NCI-H187 treated with DMSO at 0.1 percent for 48 hours (cell line): ENCODE measurements around the gene SLC16A6.
"Not testable (repeated sequence)": the region's sequence is repeated elsewhere in the genome, so short reads cannot be mapped to it uniquely, and the experiment has no call there.

Experiments used
- DNase-seq: peaks from one replicate; lab custom pipeline; 2025; lab: John Stamatoyannopoulos, UW

SLC16A6 gene

DNA sequence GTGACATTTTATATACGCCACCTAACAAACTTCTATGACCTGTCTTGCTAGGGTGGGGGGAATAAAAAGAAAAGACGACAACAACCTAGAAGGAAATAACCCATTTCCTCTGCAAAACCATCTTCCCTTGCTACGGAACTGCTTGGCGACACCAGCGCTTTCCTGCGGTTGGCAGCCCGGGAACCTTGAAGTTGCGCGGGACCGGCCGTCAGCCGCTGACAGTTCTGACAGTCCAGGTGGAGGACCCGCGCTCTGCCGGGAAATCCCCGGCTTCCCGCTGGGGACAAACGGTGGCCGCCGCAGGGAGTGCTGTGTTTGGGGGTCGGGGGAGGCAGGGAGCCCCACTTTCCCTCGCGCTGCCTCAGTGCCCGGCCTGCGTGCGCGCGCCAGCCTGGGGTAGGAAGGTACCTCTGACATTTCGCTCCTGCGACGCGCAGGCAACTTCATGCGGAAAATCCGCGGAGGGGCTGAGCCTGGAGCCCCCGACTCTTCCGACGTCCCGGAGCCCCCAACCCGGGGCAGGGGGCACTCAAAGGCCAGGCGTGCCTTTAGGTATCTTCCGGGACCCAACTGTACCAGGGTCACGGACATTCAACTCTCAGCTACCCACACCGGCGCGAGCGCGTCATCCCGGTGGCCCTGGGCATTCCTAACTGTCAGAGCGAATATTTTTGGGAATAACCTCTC, 516 bp downstream of the SLC16A6 start:
- DNase-seq = no peak

DNA sequence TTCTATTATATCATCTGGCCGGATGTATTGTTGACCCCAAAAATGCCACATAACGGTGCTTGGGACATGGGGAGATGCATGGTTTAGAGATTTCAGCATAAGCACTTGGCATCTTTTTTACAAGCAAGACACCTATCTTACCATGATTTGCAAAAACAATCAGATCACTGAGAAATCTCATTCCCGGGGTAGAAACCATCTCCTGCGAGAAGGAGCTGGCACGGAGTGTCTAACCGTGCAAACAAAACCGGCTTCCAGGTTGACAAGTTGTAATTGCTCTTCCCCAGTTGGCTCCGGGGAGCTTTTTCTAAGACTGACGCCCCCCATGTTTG, 1.0 kb downstream of the SLC16A6 start:
- DNase-seq = no peak

DNA sequence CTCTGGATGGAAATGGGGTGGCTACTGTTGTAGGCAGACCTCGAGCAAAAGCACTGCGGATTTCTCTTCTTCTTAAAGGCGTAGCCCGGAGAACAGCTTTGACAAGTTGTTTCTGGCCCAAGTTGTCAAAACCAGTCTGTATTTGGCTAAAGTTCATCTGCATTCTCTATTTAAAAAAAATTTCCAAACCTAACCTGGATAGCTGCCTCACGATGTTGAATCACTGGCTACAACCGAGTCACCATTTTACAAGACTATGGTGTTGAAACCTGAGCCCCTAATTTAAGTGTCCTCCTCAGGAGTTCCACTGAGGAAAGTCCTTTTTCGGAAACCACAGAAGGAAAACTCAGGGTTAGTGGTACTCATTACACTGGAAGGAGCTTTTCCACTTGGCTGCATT, 1.5 kb downstream of the SLC16A6 start:
- DNase-seq = no peak

DNA sequence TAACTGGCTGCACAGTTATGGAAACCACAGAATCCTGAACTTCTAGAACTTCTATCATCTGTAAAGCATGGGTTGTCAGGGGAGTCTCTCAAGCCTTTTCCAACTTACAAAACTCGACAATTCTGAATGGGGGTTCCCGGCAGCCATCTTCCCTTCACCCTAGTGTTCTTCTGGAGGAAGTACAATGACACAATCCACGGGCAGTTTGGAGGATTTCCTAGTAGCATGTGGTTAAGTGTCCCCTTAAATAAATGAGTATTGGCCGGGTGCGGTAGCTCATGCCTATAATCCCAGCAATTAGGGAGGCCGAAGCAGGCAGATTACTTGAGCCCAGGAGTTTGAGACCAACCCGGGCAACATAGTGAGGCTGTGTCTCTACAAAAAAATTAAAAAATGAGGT, 2.1 kb downstream of the SLC16A6 start:
- DNase-seq = no peak

DNA sequence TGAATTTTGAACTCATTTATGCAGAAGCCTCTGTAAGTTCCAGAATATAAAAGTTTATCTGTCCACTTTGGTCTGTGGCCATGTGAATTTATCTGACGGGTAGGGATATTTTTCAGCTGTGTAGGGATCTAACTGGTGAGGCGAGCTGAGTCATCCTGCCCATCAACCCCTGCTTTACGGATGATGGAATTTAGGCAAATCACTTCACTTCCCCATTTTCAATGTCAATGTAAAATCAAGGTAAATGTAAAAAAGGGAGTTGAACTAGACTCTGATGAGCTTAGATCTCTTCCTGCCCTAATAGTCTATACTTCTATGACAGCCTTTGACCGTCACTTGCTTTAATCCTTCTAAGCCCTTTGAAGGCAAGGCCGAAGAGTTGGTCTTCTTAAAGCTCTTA, 2.6 kb downstream of the SLC16A6 start:
- DNase-seq = no peak

DNA sequence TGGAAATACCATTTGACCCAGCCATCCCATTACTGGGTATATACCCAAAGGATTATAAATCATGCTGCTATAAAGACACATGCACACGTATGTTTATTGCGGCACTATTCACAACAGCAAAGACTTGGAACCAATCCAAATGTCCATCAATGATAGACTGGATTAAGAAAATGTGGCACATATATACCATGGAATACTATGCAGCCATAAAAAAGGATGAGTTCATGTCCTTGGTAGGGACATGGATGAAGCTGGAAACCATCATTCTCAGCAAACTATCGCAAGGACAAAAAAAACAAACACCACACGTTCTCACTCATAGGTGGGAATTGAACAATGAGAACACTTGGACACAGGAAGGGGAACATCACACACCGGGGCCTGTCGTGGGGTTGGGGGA, 9.0 kb downstream of the SLC16A6 start:
- DNase-seq = not testable (repeated sequence)

DNA sequence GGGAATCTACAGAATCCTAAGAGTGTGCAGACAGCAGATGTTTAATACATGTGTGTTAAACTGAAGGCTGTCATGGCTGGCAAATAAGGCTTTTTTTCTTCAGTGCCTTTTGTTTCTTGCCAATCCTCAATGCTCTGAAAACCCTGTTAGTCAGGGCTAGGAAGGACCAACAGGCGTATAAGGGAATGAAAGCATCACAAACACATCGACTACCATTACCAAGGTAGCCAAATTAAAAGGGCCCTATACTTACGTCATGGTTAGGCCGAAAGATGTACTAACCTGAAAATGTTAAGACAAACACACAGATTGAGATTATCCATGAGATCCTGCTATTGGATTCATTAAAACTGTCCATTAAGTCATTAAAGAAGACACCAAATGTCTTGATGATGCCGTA, 13.1 kb downstream of the SLC16A6 start:
- DNase-seq = no peak

DNA sequence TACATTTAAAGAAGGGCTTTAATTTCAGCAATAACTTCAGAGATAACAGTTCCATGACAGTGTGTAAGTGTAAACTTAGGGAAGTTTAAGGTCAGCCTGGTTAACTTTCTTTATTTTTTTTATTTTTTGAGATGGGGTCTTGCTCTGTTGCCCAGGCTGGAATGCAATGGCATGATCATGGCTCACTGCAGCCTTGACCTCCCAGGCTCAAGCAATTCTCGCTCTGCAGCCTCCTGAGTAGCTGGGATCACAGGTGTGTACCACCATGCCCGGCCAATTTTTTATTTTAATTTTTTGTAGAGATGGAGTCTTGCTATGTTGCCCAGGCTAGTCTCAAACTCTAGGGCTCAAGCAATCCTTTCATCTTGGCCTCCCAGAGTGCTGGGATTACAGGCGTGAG, 14.6 kb downstream of the SLC16A6 start:
- DNase-seq = not testable (repeated sequence)

DNA sequence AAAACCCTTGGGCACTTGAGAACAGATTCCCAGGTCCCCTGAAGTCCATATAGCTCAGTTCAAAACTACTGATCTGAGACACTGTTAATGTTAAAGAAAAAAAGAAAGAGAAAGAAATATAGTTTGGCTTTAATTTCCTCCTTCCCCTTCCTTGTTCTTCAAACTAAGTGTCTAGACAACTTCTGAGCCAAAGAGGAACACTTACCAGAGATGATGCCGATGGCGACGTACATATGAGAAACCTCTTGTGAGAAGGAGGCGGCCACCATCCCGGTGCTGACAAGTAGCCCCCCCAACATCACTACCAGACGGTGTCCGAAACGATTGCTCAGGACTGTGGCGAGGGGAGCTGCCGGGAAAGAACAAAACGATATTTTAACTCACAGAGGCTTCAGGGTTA, 17.2 kb downstream of the SLC16A6 start:
- DNase-seq = no peak

DNA sequence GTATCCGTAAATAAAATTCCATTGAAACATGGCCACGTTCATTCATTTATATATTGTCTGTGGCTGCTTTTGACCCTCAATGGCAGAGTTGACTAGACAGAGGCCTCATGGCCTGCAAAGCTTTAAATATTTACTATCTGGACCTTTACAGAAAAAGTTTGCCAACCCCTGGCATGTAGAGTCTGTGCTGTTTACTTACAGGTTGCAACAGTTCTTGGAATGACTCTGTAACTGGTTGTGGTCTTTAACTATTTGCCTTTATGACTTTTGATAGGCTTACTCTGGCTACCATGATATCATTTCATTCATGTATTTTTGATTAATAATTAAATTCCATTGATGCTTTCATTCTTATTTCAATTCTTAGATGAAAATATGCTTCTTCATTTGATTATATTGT, 25.1 kb downstream of the SLC16A6 start:
- DNase-seq = not testable (repeated sequence)

DNA sequence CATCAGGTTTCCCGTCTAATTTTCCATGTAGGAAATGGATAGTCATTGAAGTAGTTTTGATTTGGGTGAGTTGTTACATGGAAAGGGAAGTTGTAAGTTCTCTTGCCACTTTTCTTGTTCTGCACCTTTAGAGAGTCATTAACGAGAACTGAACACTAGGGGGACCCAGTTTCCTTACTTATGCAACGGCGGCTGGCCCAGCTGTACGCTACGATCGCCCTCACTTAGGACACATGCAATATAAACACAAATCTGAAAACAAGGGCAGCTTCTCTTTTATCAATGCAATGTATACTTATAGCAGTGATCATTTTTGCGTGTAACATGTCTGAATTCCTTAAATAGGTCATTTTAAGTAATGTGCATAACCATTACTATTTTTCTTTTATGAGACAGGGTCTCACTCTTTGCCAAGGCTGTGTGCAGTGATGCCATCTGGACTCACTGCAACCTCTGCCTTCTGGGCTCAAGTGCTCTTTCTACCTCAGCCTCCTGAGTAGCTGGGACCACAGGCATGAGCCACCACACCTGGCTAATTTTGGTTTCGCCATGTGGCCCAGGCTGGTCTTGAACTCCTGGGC, 27.7 kb downstream of the SLC16A6 start:
- not testable (repeated sequence) for DNase-seq

DNA sequence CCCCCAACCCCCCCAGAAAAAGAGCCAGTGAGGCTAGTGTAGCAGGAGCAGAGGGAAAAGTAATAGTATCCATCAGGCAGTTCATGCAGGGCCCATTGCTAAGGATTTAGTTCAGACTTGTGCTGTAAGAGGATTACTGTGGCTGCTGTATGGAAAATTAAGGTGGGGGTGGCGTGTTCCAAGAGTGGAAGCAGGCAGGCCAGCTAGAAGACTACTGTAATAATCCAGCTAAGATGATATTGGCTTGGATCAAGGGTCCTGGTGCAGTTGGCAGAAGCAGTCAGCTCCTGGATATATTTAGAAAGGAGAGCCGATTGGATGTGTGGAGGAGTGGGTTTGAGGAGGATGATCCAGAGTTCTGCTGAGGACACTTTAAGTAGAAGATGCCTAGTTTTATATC, 28.5 kb downstream of the SLC16A6 start:
- not testable (repeated sequence) for DNase-seq

DNA sequence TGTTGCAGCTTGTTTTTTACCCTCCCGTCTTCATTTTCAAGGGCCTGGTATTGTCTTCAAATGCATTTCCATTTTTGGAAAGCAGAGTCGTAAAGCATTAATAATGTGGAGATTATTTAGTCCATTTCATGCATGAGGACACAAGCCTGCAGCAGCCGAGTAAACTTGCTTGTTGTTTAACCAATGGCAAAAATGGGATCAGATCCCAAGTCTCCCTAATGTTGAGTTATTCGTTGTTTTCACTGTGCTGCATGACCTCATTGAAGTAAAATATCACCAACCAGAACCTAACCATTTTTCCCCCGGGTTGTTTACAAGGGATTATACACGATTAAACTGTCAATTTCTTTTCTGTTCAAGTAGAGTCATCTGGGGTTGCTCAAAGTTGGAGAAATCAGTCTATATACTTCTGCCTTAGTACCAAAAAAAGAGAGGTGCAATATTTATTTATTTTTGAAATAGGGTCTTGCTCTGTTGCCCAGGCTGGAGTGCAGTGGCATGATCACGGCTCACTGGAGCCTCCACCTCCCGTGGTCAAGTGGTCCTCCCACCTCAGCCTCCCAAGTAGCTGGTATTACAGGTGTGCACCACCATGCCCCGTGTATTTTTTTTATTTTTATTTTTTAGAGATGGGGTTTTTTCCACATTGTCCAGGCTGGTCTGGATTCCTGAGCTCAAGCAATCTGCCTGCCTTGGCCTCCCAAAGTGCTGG, 30.7 kb downstream of the SLC16A6 start:
- no peak for DNase-seq

DNA sequence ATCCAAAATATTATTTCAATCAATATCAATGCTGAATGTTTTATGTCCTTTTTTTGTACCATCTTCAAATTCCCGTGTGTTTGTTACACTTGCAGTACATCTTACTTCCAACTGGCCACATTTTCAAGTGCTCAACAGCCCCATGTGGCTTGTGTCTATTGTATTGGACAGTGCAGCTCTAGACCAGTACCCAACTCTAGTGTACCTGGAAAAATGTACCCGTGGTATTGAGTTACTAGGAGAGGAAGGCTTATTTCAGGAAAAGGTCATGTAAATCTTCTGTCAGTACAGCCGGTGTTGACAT, 31.3 kb downstream of the SLC16A6 start:
- DNase-seq = not testable (repeated sequence)

DNA sequence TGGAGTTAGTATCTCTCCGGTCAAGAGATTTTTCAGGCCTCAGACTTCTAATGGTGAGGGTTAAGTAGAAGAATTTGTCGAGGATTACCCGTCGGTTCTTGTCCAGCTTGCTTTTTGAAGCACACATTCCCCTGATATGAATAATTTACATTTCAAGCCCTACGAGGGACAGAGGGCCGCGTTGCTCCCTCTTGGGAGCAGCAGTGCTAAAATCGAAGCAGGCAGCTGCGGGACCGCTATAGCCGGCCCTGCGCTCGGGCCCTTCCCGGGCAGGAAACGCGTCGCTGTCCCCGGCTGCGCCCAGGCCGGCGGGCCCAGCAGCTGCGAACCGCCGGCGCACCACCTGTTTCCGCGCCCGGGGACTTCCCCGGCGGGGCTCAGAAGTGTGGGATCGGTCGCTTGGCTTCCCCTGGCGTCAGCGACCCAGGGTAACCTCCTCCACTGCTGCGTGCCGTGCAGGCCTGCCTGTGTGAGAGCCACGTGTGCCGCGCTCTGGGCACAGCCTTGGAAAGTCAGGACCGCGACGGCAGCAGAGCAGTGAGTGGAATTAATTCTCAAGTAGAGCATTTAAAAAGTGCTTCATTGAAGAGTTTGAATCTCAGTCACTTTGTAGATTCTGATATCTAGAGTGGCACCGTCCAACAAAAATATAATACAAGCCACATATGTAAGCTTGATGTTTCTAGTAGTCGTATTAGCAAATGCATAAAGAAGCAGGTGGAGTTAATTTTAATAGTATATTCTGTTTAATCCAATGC, 31.9 kb downstream of the SLC16A6 start:
- DNase-seq = not testable (repeated sequence)

DNA sequence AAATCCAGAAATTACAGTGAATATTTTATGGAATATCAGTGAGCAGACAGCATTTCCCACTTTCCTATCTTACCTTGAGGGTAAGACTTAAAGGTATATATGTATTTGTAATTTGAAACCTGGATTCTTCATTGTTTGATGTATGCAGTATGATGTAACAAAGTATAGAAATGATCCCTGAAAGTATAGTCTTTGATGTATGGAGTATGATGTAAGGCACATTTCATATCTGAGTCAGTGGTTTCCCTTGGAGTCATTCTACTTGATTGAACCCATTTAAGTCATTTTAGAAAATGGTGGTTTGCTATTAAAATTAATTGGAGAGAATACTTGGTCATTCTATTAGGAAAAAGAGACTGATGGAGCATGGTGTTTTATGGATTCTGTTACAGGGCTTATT, 33.0 kb downstream of the SLC16A6 start:
- DNase-seq = no peak

DNA sequence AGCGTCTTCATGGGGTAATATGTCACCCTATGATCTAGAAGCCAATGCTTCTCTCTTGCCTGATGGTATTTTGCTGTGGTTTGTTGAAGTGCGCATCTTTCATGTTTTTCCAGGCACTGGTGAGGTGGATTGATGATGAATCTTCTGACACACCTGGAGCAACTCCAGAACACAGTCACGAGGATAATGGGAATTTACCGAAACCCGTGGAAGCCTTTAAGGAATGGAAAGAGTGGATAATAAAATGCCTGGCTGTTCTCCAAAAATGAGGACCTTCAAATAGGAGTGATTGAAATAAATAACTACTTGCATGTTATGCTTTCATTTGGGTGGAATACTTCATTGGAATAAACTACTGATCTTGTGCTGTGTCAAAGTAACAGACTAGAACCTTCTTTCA, 34.2 kb downstream of the SLC16A6 start:
- not testable (repeated sequence) for DNase-seq

DNA sequence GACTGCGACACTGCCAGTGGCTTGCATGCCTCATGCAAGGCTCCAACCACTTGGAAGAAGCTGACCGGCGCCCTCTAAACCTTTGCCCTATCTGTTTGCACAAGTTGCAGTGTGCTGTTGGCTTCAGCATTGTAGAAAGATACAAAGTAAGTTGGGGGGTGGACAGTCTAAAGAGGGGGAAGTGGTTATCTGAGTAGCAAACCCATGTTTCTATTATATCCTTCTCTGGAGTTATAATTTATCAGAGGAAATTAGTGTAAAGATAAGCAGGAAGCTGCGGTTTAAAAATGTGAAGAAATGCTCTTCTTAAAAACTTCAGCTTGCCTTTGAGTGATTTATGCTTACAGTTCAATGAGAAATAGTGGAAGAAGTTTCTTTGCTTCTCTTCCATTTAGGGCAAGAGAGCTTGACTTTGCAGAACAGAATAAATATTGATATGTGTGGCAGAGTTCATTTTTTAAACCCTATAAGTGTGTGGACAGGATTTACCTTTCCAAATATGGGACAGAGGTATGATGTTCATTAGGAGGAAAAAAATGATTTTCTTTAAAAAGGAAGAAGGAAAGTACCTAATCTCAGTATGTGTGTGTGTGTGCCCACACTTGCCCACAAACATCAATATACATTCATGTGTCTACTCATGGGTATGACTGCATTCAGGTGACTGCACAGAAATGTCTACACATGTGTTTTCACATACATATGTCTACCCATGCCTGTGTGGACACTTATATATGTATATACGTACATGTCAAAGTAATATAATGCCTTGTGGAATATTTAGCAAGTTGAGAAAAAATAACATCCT, 35.0 kb downstream of the SLC16A6 start:
- no peak for DNase-seq

DNA sequence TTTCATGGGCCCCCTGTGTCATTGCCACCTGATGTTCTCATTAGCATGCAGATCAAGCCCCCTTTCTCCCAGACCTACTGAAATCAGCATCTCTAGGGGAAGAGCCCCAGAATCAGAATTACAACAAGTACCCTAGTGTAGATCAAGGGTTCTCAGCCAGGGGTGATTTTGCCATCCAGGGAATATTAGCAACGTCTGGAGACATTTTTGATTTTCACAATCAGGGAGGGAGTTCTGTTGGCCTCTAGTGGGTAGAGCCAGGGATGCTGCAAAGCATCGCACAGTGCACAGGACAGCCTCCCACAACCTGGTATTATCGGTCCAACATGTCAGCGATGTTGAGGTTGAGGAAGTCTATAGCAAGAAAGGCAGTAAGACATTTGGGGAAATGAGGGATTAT, 35.8 kb downstream of the SLC16A6 start:
- DNase-seq = no peak

DNA sequence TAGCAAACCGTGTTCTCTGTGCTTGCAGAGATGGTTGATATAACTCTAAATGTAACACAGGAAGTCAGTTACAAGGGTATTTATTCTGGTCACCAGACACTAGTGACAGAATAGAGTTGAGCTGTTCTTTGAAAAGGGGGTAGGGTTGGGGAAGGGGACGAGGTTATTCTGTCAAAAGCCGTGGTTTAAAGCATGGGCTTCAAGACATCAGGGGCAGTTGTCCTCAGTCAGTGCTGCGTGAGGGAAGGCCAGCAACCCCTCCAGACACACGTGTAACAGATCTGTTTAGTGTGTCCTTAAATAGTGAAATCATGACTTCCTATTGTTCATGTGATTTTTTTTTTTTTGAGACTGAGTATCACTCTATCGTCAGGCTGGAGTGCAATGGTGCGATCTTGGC, 37.5 kb downstream of the SLC16A6 start:
- DNase-seq = not testable (repeated sequence)

DNA sequence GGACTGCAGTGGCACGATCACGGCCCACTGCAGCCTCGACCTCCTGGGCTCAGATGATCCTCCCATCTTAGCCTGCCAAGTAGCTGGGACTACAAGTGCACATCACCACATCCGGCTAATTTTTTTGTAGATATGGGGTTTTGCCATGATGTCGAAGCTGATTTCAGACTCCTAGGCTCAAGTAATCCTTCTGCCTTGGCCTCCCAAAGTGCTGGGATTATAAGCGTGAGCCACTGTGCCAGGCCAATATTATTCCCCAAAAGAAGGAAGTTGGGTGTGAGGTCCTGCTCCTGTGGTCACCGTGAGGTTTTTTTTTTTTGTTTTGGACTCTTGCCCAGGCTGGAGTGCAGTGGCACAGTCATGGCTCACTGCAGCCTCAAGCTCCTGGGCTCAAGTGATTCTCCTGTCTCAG, 41.6 kb downstream of the SLC16A6 start:
- no peak for DNase-seq

DNA sequence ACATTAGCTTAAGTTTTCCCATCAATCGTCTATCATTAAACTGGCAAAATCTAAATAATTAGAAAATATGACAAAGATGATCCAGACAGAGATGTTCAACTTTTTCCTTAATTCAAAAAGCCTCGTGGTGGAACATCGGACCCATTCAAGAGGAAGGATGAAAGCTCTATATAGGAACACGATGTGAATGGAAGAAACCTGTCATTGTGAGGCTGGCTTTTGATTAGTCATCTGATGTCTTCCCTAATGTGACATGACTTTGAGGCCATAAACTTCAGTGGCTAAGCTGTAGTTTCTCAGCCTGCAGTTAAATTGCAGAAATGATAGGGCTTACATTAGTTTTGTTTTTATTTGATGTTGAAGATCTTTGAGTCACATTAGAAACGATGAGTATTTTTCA, 42.0 kb downstream of the SLC16A6 start:
- no peak for DNase-seq
